GM19035 (cell line): ENCODE measurements around the gene SAA2.
A peak's percentile ranks its signal among the peaks of the same experiment; 100 is the strongest.
"Not testable (repeated sequence)": the region's sequence is repeated elsewhere in the genome, so short reads cannot be mapped to it uniquely, and the experiment has no call there.

Experiments
- ATAC-seq: cut with Tn5 transposase; IDR thresholded peaks from one replicate; pipeline ENCODE4 v1.9.1; 2021; ENCODE audit not compliant: unreplicated experiment

SAA2 gene

DNA sequence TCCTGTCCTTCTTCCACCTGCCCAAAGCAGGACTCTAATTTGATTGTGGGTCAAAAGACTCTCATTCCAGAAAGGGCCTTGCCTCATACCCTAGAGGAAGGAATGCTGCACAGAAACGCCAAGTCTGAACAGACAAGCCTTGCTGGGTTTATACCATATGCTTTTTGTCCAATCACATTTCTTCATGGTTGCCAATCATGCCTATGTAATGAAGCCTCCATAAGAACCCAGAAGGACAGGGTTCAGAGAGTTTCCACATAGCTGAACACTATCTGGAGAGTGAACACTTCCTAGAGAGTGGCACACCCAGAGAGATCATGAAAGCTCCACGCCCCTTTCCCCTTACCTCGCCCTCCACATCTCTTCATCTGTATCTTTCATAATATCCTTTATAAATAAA is 4.8 kb upstream of the SAA2 start:
- no peak for ATAC-seq

GRCh38 chr11:18247191-18247581 is 1.3 kb downstream of the SAA2 start:
- ATAC-seq = not testable (repeated sequence)

- peak; percentile 76 for ATAC-seq
Observed at GRCh38 chr11:18246379-18247190, 1.9 kb downstream of the SAA2 start.

GRCh38 chr11:18245396-18245795 is 3.1 kb downstream of the SAA2 start:
- ATAC-seq = no peak

GRCh38 chr11:18243783-18244362 is 4.6 kb downstream of the SAA2 start:
- no peak for ATAC-seq

GRCh38 chr11:18239655-18240054 is 8.8 kb downstream of the SAA2 start:
- ATAC-seq = no peak

DNA sequence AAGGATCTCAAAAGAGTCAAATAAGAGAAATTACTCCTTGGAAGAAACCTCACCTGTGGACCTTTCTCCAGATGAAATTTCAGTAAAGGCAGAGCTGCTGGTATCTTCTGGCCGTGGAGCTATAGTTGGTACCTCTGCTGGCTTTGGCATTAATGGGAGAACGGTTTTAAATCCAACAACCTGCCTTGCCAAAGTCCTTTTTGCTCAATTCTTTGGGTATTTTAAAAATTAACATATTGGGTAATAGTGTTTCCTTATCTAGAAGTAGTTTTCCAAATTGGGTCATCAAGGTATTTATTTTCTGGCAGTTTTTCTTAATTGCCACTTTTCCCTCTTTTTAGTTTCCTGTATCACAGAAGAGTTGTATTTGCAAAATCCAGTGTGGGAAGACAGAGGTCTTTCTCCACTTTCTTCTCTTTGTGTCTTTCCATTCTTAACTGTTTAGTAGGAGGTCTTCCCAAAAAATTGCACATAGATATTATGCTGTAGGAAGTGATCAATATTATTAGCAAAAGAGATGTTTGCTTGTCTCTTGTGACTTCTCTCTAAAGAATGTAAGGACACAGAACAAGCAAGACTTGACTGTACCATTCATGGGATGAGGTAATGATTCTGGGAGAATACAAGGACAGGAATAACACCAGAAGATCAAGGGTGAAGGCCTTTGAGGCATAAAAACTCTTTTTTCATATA is 11.7 kb downstream of the SAA2 start, which contains the start of gene SAA4:
SAA4 (minus strand) TSS at position 139 of the 693 bp plus-strand sequence. CDS start 876 bp downstream, outside the sequence.
- ATAC-seq = no peak

GRCh38 chr11:18235394-18236334 is 12.8 kb downstream of the SAA2 start:
- ATAC-seq = no peak

DNA sequence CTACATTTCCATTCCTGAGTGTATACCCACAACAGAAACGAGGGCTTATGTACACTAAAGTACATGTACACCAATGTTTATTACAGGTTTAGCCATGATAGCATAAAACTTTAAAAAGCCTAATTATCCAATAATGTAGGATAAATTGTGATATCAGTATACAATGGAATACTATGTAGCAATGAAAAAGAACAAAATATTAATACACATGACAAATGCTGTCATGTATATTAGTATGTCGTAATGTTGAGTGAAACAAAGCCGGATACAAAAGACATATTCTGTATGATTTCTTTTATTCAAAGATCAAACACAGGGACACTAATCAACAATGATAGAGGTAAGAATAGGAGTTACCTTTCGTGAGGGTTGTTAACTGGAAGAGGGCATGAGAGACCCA is 14.6 kb downstream of the SAA2 start:
- no peak for ATAC-seq

DNA sequence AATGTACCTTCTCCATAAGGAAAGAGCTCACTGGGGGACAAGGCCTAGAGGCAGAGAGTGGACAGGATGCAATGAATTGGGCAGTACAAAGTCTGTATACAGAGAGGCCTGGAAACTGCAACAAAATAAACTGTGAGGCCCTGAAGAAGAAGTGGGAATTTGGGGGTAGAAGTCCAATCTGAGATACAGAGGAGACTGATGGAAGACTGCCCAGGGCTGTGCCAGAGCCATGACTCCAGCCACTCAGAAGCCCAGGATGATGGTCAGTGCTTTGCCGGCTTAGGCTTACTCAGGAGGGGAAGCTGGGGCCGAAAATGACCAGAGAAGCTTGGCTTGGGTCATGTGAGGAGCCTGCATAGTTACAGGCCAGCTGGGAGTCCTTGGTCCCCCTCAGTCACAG is 17.6 kb downstream of the SAA2 start:
- no peak for ATAC-seq

DNA sequence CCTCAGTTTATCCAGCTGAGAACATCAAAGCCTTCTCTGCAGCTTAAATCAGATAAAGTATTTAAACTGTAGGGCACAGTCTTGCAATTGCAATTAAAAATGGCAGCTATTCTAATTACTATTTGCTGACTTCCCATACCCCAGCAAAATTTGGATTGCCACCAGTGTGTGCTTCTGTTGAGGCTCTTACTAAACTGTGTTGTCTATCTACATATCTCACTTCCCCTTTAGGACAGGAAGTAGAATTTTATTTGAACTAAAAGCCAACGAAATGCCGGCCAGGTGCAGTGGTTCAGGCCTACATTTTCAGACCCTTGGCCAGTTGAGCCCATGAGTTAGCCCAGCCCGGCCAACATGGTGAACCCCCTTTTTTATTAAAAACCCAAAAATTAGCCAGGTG is 19.0 kb downstream of the SAA2 start:
- ATAC-seq = peak; percentile 97

DNA sequence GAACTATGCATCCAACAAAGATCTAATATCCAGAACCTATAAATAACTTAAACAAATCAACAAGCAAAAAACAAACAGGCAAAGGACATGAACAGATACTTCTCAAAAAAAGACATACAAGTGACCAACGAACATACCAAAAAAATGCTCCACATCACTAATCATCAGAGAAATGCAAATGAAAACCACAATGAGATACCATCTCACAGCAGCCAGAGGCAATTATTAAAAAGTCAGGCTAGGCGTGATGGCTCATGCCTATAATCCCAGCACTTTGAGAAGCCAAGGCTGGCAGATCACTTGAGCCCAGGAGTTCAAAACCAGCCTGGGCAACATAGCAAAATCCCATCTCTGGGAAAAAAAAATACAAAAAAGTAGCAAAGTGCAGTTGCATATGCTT is 22.6 kb downstream of the SAA2 start:
- no peak for ATAC-seq

GRCh38 chr11:18223591-18224387 is 24.7 kb downstream of the SAA2 start:
- no peak for ATAC-seq

DNA sequence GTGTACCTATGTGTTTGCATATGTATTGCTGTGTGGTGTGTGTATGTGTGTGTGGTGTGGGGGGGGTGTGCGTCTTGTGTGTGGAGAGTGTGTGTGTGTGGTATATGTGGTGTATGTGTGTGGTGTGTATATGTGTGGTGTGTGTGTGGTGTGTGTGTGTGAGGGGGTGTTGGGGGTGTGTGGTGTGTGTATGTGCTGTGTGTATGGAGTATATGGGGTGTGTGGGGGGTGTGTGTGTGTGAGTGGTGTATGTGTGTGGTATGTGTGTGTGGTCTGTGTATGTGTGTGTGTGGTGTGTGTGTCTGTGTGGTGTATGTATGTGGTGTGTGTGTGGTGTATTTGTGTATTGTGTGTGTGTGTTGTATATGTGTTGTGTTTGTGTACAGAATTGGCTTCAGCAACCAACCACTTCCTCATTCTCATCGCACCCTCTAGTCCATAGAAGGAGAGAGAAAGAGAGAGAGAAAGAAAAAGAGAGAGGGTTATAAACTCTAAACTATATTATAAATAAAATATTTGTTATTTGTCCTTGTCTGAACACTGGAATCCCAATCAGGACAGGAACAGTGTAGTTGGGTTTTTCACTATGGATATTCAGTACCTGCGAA is 25.6 kb downstream of the SAA2 start:
- no peak for ATAC-seq

GRCh38 chr11:18221274-18221876 is 27.1 kb downstream of the SAA2 start:
- no peak for ATAC-seq

DNA sequence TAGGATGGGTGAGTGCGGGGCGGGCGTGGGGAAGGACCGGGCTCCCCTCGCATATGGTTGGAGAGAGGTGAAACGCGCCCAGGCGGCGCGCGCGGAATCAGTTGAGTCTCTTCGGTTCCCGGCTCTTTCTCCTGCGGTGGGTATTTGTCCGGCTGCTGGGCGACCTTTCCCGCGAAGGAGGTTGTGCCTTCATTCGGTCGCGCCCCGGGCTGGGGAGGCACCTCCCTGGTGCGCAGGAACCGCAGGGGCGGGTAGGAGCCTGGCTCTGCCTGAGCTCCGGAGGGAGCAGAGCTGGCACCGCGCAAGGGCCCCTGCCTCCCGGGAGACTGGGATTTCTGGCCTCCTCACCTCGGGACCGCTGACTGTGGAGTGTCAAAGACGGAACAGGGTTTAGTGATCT is 39.4 kb downstream of the SAA2 start:
- no peak for ATAC-seq

DNA sequence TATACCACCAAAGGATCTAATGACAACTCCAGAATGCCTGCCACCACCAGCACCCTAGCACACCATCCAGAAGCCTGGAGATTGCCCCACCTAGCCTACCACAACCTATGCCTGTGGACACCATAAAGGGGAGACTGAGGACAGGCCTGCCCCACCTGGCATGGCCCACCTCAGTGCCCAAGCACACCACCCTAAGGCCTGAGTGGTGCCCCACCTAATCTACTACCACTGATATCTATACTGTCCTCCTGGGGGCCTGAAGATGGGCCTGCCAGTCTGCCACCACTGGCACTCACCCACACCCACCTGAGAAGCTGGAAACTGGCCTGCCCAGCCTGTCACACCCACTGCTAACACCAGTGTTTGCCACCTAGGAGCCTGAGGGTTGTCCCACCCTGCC is 43.7 kb downstream of the SAA2 start:
- ATAC-seq = no peak

DNA sequence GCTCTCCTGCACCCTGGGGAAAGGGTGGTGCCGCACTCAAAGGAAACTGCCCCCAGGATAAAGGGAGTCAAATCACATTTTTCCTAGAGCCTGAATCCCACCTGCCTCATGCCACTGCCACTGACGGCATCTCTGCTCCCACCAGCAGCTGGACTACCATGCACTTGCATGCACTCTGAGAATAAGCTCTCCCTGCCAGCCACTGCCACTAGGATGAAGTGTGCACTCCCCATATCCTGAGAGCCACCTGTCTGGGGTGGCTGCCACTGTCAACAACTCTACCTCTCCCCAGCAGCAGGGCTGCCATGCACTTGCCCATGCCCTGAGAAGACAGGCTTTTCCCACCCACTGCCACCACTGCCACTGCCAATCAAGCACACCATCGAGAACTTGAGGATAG is 44.2 kb downstream of the SAA2 start:
- no peak for ATAC-seq

- no peak for ATAC-seq
Observed at GRCh38 chr11:18203723-18204122, 44.7 kb downstream of the SAA2 start.
